ENCODE data around the gene EHD1. TPM values are rescaled to one million over a fixed set of nuclear protein-coding genes. Genes with fewer than 3 reads are reported as not detected.

EHD1 gene
- total RNA-seq, 1 donor from 2014 or later, result 47.4 TPM

- DNase-seq (no peak), ATAC-seq (ENCODE audit: poor library complexity) (no peak)
- intact Hi-C loops (cut with DNase I), result loop anchor here (10.0 kb wide), 2 partner anchors 175 to 275 kb away; partner anchors contain the start of genes ARL2, TM7SF2 and ZNHIT2
Measured at GRCh38 chr11:64839887-64840782, 38.3 kb downstream of the EHD1 start.

GRCh38 chr11:64839335-64839734 is 39.1 kb downstream of the EHD1 start:
- no peak for ATAC-seq (ENCODE audit: poor library complexity)
- no peak for DNase-seq
- intact Hi-C loops (cut with DNase I), result no loop called here

GRCh38 chr11:64838600-64839334 is 39.7 kb downstream of the EHD1 start:
- ATAC-seq (ENCODE audit: poor library complexity), result no peak
- no peak for DNase-seq
- intact Hi-C loops (cut with DNase I), result no loop called here

GRCh38 chr11:64837887-64838351 is 40.5 kb downstream of the EHD1 start:
- no peak for DNase-seq
- intact Hi-C loops (cut with DNase I), result no loop called here
- ATAC-seq (ENCODE audit: poor library complexity), result no peak

- DNase-seq, result no peak
- intact Hi-C loops (cut with DNase I), result no loop called here
- ATAC-seq (ENCODE audit: poor library complexity), result no peak
Measured at GRCh38 chr11:64836448-64837072, 41.9 kb downstream of the EHD1 start.

- no peak for ATAC-seq (ENCODE audit: poor library complexity)
- intact Hi-C loops (cut with DNase I), result no loop called here
- no peak for DNase-seq
Measured at GRCh38 chr11:64835616-64836447, 42.6 kb downstream of the EHD1 start.

GRCh38 chr11:64834723-64835615 is 43.5 kb downstream of the EHD1 start:
- no peak for ATAC-seq (ENCODE audit: poor library complexity)
- DNase-seq, result no peak
- intact Hi-C loops (cut with DNase I), result no loop called here

GRCh38 chr11:64834031-64834722 is 44.2 kb downstream of the EHD1 start:
- intact Hi-C loops (cut with DNase I), result no loop called here
- no peak for DNase-seq

GRCh38 chr11:64833509-64833908 is 44.9 kb downstream of the EHD1 start:
- ATAC-seq (ENCODE audit: poor library complexity) (no peak), DNase-seq (no peak)
- intact Hi-C loops (cut with DNase I), result no loop called here

More at GRCh38 chr11:64834031-64834722, 44.2 kb downstream of the EHD1 start:
- no peak for ATAC-seq (ENCODE audit: poor library complexity)

- DNase-seq (no peak), ATAC-seq (ENCODE audit: poor library complexity) (no peak)
- intact Hi-C loops (cut with DNase I), result no loop called here
Measured at GRCh38 chr11:64833198-64833502, 45.3 kb downstream of the EHD1 start.

- no peak for ATAC-seq (ENCODE audit: poor library complexity)
- no peak for DNase-seq
- intact Hi-C loops (cut with DNase I), result no loop called here
Measured at GRCh38 chr11:64832467-64833197, 45.8 kb downstream of the EHD1 start.

GRCh38 chr11:64831411-64831891 is 47.0 kb downstream of the EHD1 start:
- no peak for DNase-seq
- intact Hi-C loops (cut with DNase I), result no loop called here
- no peak for ATAC-seq (ENCODE audit: poor library complexity)

GRCh38 chr11:64829536-64830251 is 48.7 kb downstream of the EHD1 start:
- intact Hi-C loops (cut with DNase I), result no loop called here
- DNase-seq, result no peak
- ATAC-seq (ENCODE audit: poor library complexity), result no peak

GRCh38 chr11:64827451-64827839 is 51.0 kb downstream of the EHD1 start:
- no peak for DNase-seq
- intact Hi-C loops (cut with DNase I), result no loop called here
- ATAC-seq (ENCODE audit: poor library complexity), result no peak

GRCh38 chr11:64826578-64827450 is 51.6 kb downstream of the EHD1 start:
- intact Hi-C loops (cut with DNase I), result no loop called here
- no peak for ATAC-seq (ENCODE audit: poor library complexity)
- DNase-seq, result no peak
